K562 (cell line): ENCODE measurements around the gene F2. TPM values are rescaled to one million over a fixed set of nuclear protein-coding genes. Genes with fewer than 3 reads are reported as not detected.

Source experiments
- ATAC-seq: fragments of 200-7000 bp; cut with Tn5 transposase; 3 replicates; pipeline ENCODE4 v1.9.1; 2020; ENCODE audit warnings: moderate library complexity
- BruUV-seq: library from RNA; stranded (reverse); fragments of 400-500 nt; replicated peaks from 2 replicates; lab custom pipeline; 2021; lab: Mats Ljungman, UMichigan
- CTCF ChIA-PET: fragments of 300-600 bp; formaldehyde crosslinking; extraction: SDS; loops from one replicate; lab custom pipeline; 2021; ENCODE audit warnings: low intra/inter-chr PET ratio; lab: Yijun Ruan, JAX
- POLR2A ChIA-PET: fragments of 300-600, 350-650 bp; sonication (Branson Sonifier 250); formaldehyde crosslinking; extraction: SDS; loops from one replicate; lab custom pipeline; 2021; ENCODE audit warnings: antibody characterized with exemption, inconsistent platforms; lab: Yijun Ruan, JAX
- DNase-seq, 4 experiments: peaks; one replicate each; pipeline versions ENCODE4 v3.0.0 to v3.0.0-alpha.2; 2011 to 2018; ENCODE audit warnings: low spot score in 3 of 4, mixed read lengths in 3 of 4; ENCODE audit errors: extremely low read depth in 1 of 4
- FAIRE-seq: peaks from 2 replicates; lab custom pipeline; 2011; peaks lifted over from hg19 to GRCh38; lab: Jason Lieb, UNC
- H2AFZ ChIP-seq: 2 replicates; pipeline ENCODE4 v1.6.0; 2011; ENCODE audit warnings: low read depth, low read length, control low read depth, inconsistent platforms
- H3K27ac ChIP-seq: fragments of 200-600 bp; 3 replicates; pipeline ENCODE4 v1.8.0; 2011; ENCODE audit warnings: low read depth, mild to moderate bottlenecking, control low read depth, inconsistent platforms, low read length, moderate library complexity, mixed read lengths; ENCODE audit errors: extremely low read depth
- H3K27me3 ChIP-seq, 2 experiments: fragments of 300-600 bp in 1 of 2; 2 replicates in 1 of 2; 3 replicates in 1 of 2; pipeline versions ENCODE4 v1.6.0 to v1.8.0; 2011; ENCODE audit warnings: inconsistent platforms in 2 of 2, low read length in 2 of 2, mild to moderate bottlenecking in 1 of 2, mixed read lengths in 1 of 2, moderate library complexity in 1 of 2; ENCODE audit not compliant: control insufficient read depth in 2 of 2, insufficient read depth in 2 of 2
- H3K36me3 ChIP-seq: fragments of 300-600 bp; 3 replicates; pipeline ENCODE4 v1.8.0; 2011; ENCODE audit warnings: mild to moderate bottlenecking, low read length, inconsistent platforms; ENCODE audit not compliant: control insufficient read depth, insufficient read depth
- H3K4me1 ChIP-seq, 2 experiments: fragments of 200-600 bp in 1 of 2; replicated peaks in 1 of 2; 2 replicates in 1 of 2; 3 replicates in 1 of 2; pipeline versions ENCODE4 v1.5.1 to v1.8.0; 2011; ENCODE audit warnings: inconsistent platforms in 2 of 2, low read length in 2 of 2, mild to moderate bottlenecking in 1 of 2, mixed read lengths in 1 of 2, moderate library complexity in 1 of 2; ENCODE audit not compliant: control insufficient read depth in 2 of 2, insufficient read depth in 2 of 2
- H3K4me2 ChIP-seq: 2 replicates; pipeline ENCODE4 v1.6.1; 2011; ENCODE audit warnings: low read length, control low read depth, inconsistent platforms, mixed read lengths; ENCODE audit not compliant: insufficient read depth
- H3K4me3 ChIP-seq: fragments of 200-600 bp; sonication (generic), shearing (Covaris generic); 2 replicates; pipeline ENCODE4 v1.5.1; 2016; ENCODE audit warnings: control low read depth, inconsistent platforms
- H3K79me2 ChIP-seq: fragments of 200-600 bp; 3 replicates; pipeline ENCODE4 v1.8.0; 2011; ENCODE audit warnings: low read length, inconsistent platforms; ENCODE audit not compliant: control insufficient read depth, insufficient read depth
- H3K9ac ChIP-seq, 2 experiments: 2 replicates each; pipeline versions ENCODE4 v1.6.0 to v1.6.1; 2011; ENCODE audit warnings: low read depth in 2 of 2, low read length in 2 of 2, control low read depth in 1 of 2, inconsistent platforms in 1 of 2, mild to moderate bottlenecking in 1 of 2, mixed read lengths in 1 of 2; ENCODE audit not compliant: insufficient read depth in 1 of 2
- H3K9me1 ChIP-seq: one replicate; pipeline ENCODE4 v1.6.0; 2011; ENCODE audit warnings: inconsistent platforms, mild to moderate bottlenecking, low read length, moderate library complexity; ENCODE audit not compliant: control insufficient read depth, insufficient read depth
- H3K9me3 ChIP-seq: replicated peaks from 2 replicates; pipeline ENCODE4 v1.5.1; 2011; ENCODE audit warnings: low read depth, low read length, inconsistent platforms; ENCODE audit not compliant: control insufficient read depth, insufficient read depth
- H4K20me1 ChIP-seq: replicated peaks from 2 replicates; pipeline ENCODE4 v1.6.1; 2011; ENCODE audit warnings: low read length, inconsistent platforms, mixed read lengths; ENCODE audit not compliant: control insufficient read depth, insufficient read depth
- BACH1 ChIP-seq: fragments of 200-800 bp; sonication (Bioruptor generic); IDR thresholded peaks from 2 replicates; pipeline ENCODE4 v1.6.1; 2016; ENCODE audit warnings: missing genetic modification characterization, missing compliant biosample characterization
- CCNT2 ChIP-seq: IDR thresholded peaks from 2 replicates; pipeline ENCODE4 v1.6.1; 2011; ENCODE audit warnings: borderline replicate concordance, low read depth, mild to moderate bottlenecking, moderate library complexity, mixed read lengths, low read length; ENCODE audit not compliant: insufficient read length; ENCODE audit errors: extremely low read depth
- DIDO1 ChIP-seq: fragments of 450-650 bp; IDR thresholded peaks from 2 replicates; pipeline ENCODE4 v1.6.1; 2016; ENCODE audit warnings: low read depth, missing biosample characterization, missing genetic modification characterization
- ESRRA ChIP-seq: fragments of 450-650 bp; IDR thresholded peaks from 2 replicates; pipeline ENCODE4 v1.6.1; 2014; ENCODE audit warnings: low read depth, mild to moderate bottlenecking, moderate library complexity, borderline replicate concordance
- FOXA1 ChIP-seq: fragments of 450-650 bp; IDR thresholded peaks from 2 replicates; pipeline ENCODE4 v1.6.1; 2016; ENCODE audit warnings: mild to moderate bottlenecking, borderline replicate concordance
- HDAC2 ChIP-seq: fragments of 450-650 bp; IDR thresholded peaks from 2 replicates; pipeline ENCODE4 v1.6.1; 2016; ENCODE audit warnings: mild to moderate bottlenecking
- KDM4B ChIP-seq, 2 experiments: fragments of 450-650 bp in 1 of 2; sonication (generic) in 1 of 2; IDR thresholded peaks; 2 replicates each; pipeline ENCODE4 v1.6.1; 2016 to 2017; ENCODE audit warnings: borderline replicate concordance in 2 of 2, antibody characterized with exemption in 1 of 2, low read depth in 1 of 2, mild to moderate bottlenecking in 1 of 2
- SRSF9 ChIP-seq: fragments of 200-400 bp; formaldehyde crosslinking; IDR thresholded peaks from 2 replicates; pipeline ENCODE4 v1.6.1; 2017; ENCODE audit warnings: low read depth, low read length, borderline replicate concordance
- TEAD1 ChIP-seq, 2 experiments: fragments of 450-650 bp in 1 of 2; sonication (generic) in 1 of 2; formaldehyde crosslinking; IDR thresholded peaks; 2 replicates each; pipeline versions ENCODE4 v1.4.0 to v1.8.0; 2020 to 2022; ENCODE audit warnings: mild to moderate bottlenecking in 2 of 2, missing genetic modification reagents in 1 of 2
- ZNF668 ChIP-seq: fragments of 250-450 bp; sonication (Bioruptor Pico); IDR thresholded peaks from 2 replicates; pipeline ENCODE4 v1.8.0; 2022; ENCODE audit warnings: mild to moderate bottlenecking, inconsistent platforms
- ZNF766 ChIP-seq: fragments of 200-800 bp; sonication (Bioruptor generic); conservative IDR thresholded peaks from 2 replicates; pipeline ENCODE4 v1.6.1; 2016; ENCODE audit warnings: missing genetic modification characterization, missing compliant biosample characterization
- WGBS: fragments of 100-300 bp; shearing (Covaris generic); methylation state at CpG from one replicate; pipeline ENCODE4 v1.1.6; 2016; ENCODE audit warnings: low coverage, mixed read lengths; ENCODE audit not compliant: insufficient coverage; ENCODE audit errors: missing lambda C conversion rate; 5-methylcytosine and 5-hydroxymethylcytosine counted together
- in situ Hi-C: fragments of 300-500 bp; cut with MboI; formaldehyde crosslinking; loops from 4 replicates; pipeline ENCODE4 v1.15.0; 2018; ENCODE audit warnings: inconsistent platforms, mixed read lengths
- intact Hi-C: fragments of 100-400 bp; cut with micrococcal nuclease; formaldehyde crosslinking; loops from 2 replicates; pipeline ENCODE4 v1.14.2; 2022
- polyA plus RNA-seq, 8 experiments: library from polyadenylated mRNA; depleted of rRNA in 4 of 8; stranded (reverse) in 5 of 8; unstranded in 3 of 8; fragments of >200 nt; fragmentation: Nextera tagmentation in 2 of 8; fragmentation: Illumina TruSeq in 1 of 8; extraction: Ambion mirVana in 2 of 8; extraction: Trizol in 1 of 8; gene quantifications; 2 replicates each; pipeline versions ENCODE4 v1.2.1 to v1.2.3, GENCODE V29; 2011 to 2014; ENCODE audit warnings: inconsistent platforms in 1 of 8, missing spikeins in 1 of 8
- total RNA-seq, 7 experiments: library from RNA; depleted of rRNA in 6 of 7; stranded (reverse); fragments of >200 nt in 6 of 7; fragmentation: Illumina TruSeq in 2 of 7; extraction: Trizol in 2 of 7; gene quantifications; 2 replicates each; pipeline versions ENCODE4 v1.2.1 to v1.2.3, GENCODE V29; 2011 to 2021; ENCODE audit warnings: low replicate concordance in 1 of 7
- TF ChIP-seq, protein P1 (sequence below): sonication (generic); formaldehyde crosslinking; IDR thresholded peaks from 2 replicates; pipeline ENCODE4 v1.9.0; 2022; ENCODE audit warnings: mild to moderate bottlenecking, missing genetic modification reagents
- TF ChIP-seq, protein P2 (sequence below): fragments of 450-650 bp; formaldehyde crosslinking; IDR thresholded peaks from 2 replicates; pipeline ENCODE4 v1.4.0; 2020; ENCODE audit warnings: mild to moderate bottlenecking, mixed read lengths

F2 gene
- total and polyA plus RNA-seq, 9 of the 15 experiments (the other 6 are each of a cell fraction or from before 2014, with no cell fraction given), result 0.16 TPM; not detected in 8

DNA sequence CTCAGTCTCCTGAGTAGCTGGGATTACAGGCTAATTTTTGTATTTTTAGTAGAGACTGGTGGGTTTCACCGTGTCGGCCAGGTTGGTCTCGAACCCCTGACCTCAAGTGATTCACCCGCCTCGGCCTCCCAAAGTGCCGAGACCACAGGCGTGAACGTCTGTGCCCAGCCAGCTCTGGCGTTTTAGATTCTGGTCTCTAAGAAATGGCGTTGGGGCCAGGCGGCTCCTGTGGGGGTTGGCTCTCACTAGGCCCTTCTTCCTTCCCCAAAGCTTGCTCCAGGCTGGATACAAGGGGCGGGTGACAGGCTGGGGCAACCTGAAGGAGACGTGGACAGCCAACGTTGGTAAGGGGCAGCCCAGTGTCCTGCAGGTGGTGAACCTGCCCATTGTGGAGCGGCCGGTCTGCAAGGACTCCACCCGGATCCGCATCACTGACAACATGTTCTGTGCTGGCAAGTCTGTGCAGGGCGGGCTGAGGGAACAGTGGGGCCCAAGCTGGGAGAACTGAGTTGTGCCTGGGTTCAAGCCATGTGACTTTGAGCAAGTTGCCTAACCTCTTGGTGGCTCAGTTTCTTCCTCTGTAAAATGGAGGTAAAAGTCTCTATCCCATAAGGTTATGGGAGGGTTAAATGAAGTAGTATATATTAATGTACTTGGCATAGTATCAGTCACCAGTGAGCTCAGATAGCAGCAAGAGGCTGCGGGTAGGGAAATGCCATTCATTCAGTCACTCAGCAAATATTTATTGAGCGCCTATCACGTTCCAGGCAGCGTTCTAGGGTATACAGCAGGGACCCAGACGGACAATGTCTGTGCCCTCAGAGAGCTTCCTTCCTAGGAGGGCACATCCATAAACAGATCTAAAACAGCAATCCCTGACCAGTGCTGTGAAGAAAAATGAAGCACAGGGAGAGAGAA is 10.4 kb downstream of the F2 start:
- Histone ChIP-seq H3K4me3 (no peak overlapping the region), H2AFZ (no peak overlapping the region), H3K27me3 (no peaks in the 10 kb centered on the region), H3K4me1 (peaks cover 0 to 16% of the 10 kb centered on the region in 2 experiments; a peak in 2 of 5 replicates), H3K36me3 (no peaks in the 10 kb centered on the region), H3K27ac (no peak overlapping the region), H3K9me1 (no peaks in the 10 kb centered on the region), H3K79me2 (no peaks in the 10 kb centered on the region), H3K4me2 (no peak overlapping the region), H3K9ac (no peak overlapping the region), H3K9me3 (no peaks in the 10 kb centered on the region), H4K20me1 (no peaks in the 10 kb centered on the region)
- TF ChIP-seq, protein P1, sequence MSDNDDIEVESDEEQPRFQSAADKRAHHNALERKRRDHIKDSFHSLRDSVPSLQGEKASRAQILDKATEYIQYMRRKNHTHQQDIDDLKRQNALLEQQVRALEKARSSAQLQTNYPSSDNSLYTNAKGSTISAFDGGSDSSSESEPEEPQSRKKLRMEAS, result 0 out of 2 replicates have a peak, but pooled peaks have one; percentile 25
- no peak for TF ChIP-seq TEAD1 (CRISPR knock-in tag; IDR thresholded peaks at IDR 0.05)
- CTCF ChIA-PET, result no interaction called here
- no TSS peak for BruUV-seq
- intact Hi-C loops, result no loop called here
- DNase-seq, result no peak
- no peak for ATAC-seq
- no peak for FAIRE-seq
- POLR2A ChIA-PET, result interaction anchor here (2.1 kb wide), 1 partner anchor 13 kb away, joined by 6 read pairs; no protein-coding TSS in a partner anchor
- in situ Hi-C loops, result no loop called here
- 41% methylated on average over 24 of the region's 24 CpGs for WGBS

DNA sequence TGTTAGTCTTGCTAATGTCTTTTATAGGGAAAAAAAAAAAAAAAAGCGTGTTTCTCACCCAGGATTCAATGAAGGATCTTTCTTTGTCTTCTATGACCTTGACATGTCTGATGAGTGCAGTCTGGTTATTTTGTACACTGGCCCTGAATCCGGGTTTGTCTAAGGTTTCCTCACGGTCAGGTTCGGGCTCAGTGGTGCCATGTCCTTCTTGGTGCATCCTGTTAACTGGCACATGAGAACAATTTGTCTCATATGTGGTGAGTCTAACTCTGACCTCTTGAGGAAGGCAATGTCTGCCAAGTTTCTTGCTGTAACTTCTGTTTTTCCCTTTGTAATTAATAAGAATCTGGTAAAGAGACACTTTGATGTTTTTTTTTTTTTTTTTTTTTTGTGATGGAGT is 12.5 kb downstream of the F2 start:
- H3K4me1 ChIP-seq, result peaks cover 0 to 10% of the 10 kb centered on the region in 2 experiments; a peak in 2 of 5 replicates
- H2AFZ ChIP-seq, result no peak overlapping the region
- H3K9me1 ChIP-seq, result no peaks in the 10 kb centered on the region
- H3K9me3 ChIP-seq, result no peaks in the 10 kb centered on the region
- H3K27ac ChIP-seq, result no peak overlapping the region
- H3K79me2 ChIP-seq, result no peaks in the 10 kb centered on the region
- no peaks in the 10 kb centered on the region for H4K20me1 ChIP-seq
- H3K4me2 ChIP-seq, result no peak overlapping the region
- H3K36me3 ChIP-seq, result no peaks in the 10 kb centered on the region
- ATAC-seq (no peak), DNase-seq (no peak), FAIRE-seq (no peak)
- H3K4me3 ChIP-seq, result no peak overlapping the region
- H3K27me3 ChIP-seq, result no peaks in the 10 kb centered on the region
- intact Hi-C loops (no loop called here), in situ Hi-C loops (no loop called here)
- no TSS peak for BruUV-seq
- ChIA-PET POLR2A (no interaction called here), CTCF (no interaction called here)
- no peak overlapping the region for H3K9ac ChIP-seq
- WGBS, result 20% methylated on average over 3 of the region's 4 CpGs
- no peak for TF ChIP-seq ZNF766
- no peak for TF ChIP-seq DIDO1 (tag)
- no peak for TF ChIP-seq CCNT2
- TF ChIP-seq ZNF668, result no peak
- TF ChIP-seq BACH1, result no peak
- TF ChIP-seq, protein P2, sequence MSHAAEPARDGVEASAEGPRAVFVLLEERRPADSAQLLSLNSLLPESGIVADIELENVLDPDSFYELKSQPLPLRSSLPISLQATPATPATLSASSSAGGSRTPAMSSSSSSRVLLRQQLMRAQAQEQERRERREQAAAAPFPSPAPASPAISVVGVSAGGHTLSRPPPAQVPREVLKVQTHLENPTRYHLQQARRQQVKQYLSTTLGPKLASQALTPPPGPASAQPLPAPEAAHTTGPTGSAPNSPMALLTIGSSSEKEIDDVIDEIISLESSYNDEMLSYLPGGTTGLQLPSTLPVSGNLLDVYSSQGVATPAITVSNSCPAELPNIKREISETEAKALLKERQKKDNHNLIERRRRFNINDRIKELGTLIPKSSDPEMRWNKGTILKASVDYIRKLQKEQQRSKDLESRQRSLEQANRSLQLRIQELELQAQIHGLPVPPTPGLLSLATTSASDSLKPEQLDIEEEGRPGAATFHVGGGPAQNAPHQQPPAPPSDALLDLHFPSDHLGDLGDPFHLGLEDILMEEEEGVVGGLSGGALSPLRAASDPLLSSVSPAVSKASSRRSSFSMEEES (CRISPR knock-in tag), result no peak
- TF ChIP-seq FOXA1, result no peak
- TF ChIP-seq ESRRA, result no peak
- TF ChIP-seq SRSF9, result no peak
- TF ChIP-seq KDM4B (IDR thresholded peaks at IDR 0.05; ENCODE audit: borderline replicate concordance in 2 of 2, low read depth in 1 of 2), result no peak
- no peak for TF ChIP-seq HDAC2
